Measurements from ENCODE around the gene PIP5K1C.

GRCh38 chr19:3679138-3679537 is 21.1 kb downstream of the PIP5K1C start:
- TF ChIP-seq, protein P1, sequence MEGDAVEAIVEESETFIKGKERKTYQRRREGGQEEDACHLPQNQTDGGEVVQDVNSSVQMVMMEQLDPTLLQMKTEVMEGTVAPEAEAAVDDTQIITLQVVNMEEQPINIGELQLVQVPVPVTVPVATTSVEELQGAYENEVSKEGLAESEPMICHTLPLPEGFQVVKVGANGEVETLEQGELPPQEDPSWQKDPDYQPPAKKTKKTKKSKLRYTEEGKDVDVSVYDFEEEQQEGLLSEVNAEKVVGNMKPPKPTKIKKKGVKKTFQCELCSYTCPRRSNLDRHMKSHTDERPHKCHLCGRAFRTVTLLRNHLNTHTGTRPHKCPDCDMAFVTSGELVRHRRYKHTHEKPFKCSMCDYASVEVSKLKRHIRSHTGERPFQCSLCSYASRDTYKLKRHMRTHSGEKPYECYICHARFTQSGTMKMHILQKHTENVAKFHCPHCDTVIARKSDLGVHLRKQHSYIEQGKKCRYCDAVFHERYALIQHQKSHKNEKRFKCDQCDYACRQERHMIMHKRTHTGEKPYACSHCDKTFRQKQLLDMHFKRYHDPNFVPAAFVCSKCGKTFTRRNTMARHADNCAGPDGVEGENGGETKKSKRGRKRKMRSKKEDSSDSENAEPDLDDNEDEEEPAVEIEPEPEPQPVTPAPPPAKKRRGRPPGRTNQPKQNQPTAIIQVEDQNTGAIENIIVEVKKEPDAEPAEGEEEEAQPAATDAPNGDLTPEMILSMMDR (IDR thresholded peaks at IDR 0.05; ENCODE audit: insufficient read depth, low read depth, low read length), result no peak
- no peak for TF ChIP-seq EZH2 (IDR thresholded peaks at IDR 0.05; ENCODE audit: insufficient read depth, low read length)

Measured in astrocyte (in vitro differentiated cells and primary cell).